NCI-H146 treated with DMSO at 0.1 percent for 48 hours (cell line): Measurements from ENCODE around the gene URI1.
"Not testable (repeated sequence)": the region's sequence is repeated elsewhere in the genome, so short reads cannot be mapped to it uniquely, and the experiment has no call there.

Experiments used
- DNase-seq: peaks from one replicate; lab custom pipeline; 2025; ENCODE audit not compliant: unreplicated experiment; lab: John Stamatoyannopoulos, UW

URI1 gene

GRCh38 chr19:29940971-29941585 is 961 bp upstream of the URI1 start:
- peak; percentile 41 for DNase-seq

DNA sequence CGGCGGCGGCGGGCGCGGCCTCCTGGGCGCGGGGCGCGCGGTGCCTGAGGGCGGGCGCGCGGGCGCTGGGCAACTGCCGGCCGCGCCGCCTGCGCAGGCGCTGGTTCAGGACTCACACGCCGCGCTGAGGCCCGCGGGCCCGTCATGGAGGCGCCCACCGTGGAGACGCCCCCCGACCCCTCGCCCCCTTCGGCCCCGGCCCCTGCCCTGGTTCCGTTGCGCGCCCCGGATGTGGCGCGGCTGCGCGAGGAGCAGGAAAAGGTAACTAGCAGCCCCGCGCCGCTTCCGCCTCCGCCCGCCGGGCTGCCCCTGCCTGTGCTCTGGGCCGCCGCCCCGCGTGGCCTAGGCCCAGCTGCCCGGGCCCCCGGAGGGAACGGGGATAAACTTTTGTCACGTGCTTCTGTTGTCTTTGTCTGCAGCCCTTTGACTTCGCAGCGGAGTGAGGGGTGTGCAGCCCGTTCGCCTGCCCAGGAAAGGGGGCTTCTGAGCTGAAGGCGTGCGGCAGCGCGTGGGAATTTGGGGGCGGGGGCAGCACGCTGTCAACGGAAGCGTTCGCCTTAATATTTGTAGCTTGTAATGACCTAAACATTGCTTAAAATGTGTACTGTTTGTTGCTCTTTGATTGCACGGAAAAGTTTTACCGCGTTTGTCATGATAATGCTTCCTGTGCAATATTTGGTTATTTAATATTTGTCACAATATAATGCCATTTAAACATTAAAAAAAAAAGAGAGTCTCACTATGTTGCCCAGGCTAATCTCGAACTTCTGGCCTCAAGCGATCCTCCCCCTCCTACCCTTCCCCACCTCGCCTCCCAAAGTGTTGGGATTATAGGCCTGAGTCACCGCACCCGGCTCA is 594 bp downstream of the URI1 start:
- DNase-seq = peak; percentile 45

DNA sequence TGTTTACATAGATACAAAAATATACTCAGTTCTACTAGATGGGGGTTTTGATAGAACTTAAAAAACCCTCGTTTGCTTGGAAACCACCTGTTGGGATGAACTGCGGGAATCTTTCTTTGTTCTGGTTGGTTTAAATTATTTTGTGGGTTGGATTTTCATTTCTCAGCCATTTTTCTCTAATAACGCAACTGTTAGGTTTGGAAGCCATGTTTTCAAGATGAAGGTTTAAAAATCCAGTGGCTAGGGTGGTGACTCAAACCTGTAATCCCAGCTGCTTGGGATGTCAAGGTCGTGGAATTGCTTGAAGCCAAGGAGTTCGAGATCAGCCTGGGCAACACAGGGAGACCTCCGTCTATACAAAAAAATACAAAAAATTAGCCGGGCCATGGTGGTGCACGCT is 1.6 kb downstream of the URI1 start:
- no peak for DNase-seq

- no peak for DNase-seq
Measured at GRCh38 chr19:29944390-29945012, 2.5 kb downstream of the URI1 start.

- no peak for DNase-seq
Measured at GRCh38 chr19:29945017-29945416, 3.0 kb downstream of the URI1 start.

DNA sequence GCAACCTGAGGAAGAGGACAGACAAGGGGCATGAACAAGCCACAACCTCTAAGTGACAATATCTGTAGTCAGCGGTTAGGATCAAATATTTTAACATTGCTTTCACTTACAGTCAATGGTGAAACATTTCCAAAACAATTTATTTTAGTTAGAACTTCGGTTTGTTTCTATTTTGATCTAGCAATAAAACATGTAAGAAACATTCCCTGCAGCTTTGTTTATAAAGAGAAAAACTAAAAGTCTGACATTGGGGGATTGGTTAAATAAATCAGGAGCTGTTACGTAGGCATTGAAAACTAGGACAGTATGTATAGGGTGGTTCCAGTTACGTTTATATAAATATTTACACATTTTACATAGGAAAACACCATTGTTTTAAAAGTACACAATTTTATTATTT is 3.4 kb downstream of the URI1 start:
- DNase-seq = no peak

GRCh38 chr19:29946645-29947044 is 4.6 kb downstream of the URI1 start:
- DNase-seq = no peak

- DNase-seq = no peak
Measured at GRCh38 chr19:29947871-29948270, 5.8 kb downstream of the URI1 start.

DNA sequence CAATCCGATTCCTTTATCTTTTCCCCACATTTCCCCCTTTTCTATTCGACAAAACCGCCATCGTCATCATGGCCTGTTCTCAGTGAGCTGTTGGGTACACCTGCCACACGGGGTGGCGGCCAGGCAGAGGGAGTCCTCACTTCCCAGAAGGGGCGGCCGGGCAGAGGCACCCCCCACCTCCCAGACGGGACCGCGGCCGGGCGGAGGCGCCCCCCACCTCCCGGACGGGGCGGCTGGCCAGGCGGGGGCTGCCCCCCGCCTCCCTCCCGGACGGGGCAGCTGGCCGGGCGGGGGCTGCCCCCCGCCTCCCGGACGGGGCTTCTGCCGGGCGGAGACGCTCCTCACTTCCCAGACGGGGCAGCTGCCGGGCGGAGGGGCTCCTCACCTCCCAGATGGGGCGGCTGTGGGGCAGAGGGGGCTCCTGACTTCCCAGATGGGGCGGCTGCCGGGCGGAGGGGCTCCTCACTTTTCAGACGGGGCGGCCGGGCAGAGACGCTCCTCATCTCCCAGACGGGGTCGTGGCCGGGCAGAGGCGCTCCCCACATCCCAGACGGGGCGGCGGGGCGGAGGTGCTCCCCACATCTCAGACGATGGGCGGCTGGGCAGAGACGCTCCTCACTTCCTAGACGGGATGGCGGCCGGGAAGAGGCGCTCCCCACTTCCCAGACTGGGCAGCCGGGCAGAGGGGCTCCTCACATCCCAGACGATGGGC is 6.9 kb downstream of the URI1 start:
- DNase-seq = not testable (repeated sequence)

DNA sequence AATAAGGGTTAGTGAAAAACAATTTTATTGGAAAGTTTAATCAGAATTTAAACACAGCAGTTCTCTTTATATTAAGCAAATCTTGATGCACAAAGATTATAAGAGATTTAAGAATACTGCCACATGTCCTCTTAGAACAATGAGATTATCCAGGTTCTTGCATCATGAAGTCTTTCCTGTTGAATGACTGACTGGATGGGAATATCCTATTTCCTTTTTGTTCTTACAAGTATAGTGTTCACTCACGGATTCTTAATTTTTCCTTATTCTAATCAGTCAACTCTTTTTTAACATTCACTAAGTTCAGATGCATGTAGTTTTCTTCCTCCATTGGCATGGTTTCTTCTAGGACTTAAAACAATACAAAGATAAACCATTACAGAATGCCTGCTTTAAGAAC is 10.1 kb downstream of the URI1 start:
- no peak for DNase-seq

DNA sequence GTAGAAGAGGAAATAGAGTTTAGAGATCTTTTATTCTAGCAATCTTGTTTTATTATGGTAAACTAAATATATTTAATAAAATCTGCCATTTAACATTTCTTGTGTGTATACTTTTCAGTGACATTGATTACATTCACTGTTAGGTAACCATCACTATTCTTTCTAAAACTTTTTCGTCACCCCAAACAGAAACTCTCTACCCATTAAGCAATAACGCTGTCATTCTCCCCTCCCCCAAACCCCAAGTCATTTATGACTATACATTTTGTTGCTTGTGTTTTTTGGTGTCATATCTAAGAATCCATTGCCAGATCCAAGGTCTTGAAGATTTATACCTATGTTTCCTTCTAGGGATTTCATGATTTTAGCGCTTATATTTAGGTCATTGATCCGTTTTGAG is 10.6 kb downstream of the URI1 start:
- DNase-seq = no peak

DNA sequence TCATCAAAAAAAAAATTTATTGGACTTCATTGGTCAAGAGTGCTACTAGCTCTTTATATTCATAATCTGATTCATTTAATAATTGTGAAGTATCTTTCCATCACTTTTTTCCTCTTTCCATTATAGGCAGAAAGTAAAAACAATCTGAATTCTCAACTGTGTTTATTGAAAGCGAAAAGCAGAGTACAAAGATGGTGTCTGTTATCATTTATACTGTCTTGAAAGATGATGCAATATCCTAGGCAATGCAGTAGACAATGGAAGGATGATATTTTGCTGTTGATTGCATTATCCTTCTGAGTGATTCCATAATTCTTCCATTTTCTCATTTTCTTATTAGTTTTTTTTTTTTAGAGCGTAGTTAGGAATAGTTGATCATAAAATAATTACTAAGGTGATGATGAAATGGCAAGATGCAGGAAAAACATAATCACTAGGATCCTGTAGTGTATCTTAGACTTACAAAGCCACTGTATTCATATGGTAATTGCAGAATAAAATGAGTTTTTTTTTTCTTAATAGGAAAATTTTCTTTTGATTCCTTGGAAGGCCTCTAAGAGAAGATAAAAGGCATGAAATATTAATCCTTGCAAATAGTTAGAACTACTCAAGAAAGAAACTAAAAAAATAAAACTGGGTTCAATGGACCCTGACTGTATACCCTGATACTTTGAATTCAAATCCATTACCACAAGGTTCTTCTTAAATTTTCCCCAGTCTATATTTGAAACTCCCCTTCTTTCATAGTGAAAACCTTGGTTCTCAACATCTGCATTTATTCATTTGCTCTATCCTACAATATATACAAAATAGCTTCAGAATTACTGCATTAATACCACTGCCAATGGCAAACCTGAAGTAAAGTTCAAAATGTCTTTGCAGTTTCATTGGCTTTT is 11.6 kb downstream of the URI1 start:
- no peak for DNase-seq

GRCh38 chr19:29956855-29957254 is 14.8 kb downstream of the URI1 start:
- no peak for DNase-seq

DNA sequence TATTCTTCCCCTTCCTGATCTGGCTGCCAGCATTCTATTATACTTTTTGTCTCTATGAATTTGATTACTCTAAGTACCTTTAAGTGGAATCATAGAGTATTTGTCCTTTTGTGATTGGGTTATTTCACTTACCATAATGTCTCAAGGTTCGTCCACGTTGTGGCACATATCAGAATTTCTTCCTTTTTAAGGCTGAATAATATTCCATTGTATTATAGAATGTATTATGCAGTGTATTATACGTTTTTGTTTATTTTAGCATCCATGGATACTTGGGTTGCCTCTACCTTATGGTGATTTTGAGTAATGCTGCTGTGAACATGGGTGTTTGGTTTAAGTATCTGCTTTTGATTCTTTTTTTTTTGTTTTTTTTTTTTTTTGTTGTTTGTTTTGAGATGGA is 19.3 kb downstream of the URI1 start:
- DNase-seq = no peak

DNA sequence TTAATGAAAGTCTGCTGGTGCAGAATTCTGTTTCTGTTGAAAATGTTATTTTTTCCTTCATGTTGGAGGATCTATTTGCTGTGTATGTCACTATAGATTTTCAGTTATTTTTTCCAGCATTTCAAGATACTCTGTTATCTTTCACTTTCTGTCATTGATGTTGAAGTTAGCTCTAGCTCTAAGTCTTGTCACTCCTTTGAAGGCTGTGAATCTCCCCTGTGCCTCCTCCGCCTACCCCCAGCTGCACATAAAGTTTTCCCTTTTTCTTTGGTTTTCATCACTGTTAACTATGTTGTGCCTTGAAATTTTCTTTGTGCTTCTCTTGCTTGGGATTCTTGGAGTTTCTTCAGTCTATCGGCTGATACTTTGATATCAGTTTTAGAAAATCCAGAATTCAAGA is 20.8 kb downstream of the URI1 start:
- no peak for DNase-seq

DNA sequence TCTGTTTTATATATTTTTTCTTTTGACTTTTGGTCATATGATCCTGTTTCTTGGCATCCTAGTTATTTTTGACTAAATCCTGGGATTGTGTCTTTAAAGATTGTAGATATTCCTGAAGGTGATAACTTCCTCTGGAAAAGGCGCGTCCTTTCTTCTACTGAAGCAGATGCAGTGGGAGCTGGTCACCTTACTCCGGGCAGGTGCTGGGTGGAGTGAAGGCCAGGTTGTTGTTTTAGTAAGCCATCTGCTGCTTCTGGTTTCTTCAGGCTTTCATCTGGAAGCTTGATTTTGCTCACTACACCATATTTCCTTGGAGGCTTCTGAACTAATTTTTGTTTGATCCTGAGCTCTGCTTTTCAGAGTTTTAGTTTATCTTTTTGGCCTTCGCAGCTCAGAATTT is 21.5 kb downstream of the URI1 start:
- no peak for DNase-seq

DNA sequence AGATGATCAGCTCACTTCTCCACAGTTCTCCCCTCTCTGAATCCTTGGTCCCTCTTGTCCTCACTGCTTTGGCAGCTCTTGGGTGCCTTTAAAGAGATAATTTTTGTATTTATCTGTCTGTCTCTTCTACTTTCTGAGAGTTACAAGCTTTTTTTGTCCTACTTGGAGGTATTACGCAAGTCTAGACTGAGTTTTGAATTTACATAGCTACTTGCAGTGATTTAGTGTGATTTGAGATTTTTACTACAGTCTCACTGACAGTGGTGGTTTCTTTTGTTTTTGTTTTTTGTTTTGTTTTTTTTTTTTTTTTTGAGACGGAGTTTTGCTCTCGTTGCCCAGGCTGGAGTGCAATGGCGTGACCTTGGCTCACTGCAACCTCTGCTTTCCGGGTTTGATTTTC is 22.1 kb downstream of the URI1 start:
- no peak for DNase-seq

DNA sequence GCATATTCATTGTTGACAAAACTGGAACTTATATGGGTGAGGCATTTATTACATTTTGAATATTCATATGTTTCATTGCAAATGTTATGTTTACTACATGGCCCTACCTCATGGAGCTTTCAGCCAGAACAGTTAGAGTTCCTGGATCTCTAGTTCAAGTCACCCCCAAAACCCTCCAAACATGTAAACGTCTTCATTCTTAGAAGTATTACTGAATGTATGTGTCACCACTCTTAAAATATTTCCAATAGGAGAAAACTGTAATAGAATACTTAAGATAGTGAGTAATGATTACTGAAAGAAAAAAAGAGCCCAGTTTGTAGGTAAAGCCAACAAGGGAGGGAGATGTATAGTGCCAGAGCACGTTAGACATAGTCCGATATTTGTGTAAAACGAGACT is 23.5 kb downstream of the URI1 start:
- no peak for DNase-seq

DNA sequence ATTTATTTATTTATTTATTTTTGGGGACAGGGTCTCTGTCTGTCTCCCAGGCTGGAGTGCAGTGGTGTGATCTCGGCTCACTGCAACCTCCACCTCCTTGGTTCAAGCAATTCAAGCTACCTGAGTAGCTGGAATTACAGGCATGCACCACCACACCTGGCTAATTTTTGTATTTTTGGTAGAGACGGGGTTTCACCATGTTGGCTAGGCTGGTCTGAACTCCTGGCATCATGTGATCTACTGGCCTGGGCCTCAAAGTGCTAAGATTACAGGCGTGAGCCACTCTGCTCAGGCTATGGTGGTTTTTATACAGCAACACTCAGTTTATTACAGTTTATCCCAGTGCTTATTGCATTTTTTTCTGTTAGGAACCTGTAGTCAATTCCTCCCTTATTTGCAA is 24.1 kb downstream of the URI1 start:
- DNase-seq = not testable (repeated sequence)

DNA sequence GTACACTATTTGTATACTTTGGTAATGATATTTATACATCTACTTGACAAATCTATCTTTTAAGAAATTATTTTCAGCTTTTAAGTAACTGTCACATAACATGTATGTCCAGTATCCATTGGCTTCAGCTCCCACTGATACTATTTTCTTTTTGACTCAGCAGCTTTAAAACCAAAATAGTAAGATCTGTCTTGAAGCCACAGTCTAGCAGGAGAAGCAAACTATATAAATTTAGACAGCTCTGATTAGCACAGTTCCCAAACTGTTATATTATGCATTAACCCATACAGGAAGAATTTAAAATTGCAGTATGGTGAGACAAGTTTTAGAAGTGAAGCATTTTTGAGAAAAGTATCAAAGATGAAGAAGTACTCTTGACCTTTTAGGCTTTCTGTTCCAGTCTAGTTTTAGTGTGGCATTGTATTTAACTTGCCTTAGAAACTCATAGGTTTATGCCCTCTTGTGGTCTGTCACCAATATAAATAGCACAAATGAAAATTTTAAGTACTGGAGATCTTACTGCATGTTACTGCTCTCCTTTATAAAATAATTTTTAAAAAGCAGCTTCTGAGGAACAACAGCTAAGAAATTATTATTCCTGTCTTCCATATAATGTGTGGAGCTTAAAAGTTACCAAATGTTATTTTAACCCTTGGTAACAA is 24.7 kb downstream of the URI1 start:
- DNase-seq = no peak
